ENCODE data around the gene PDE10A.
"Not testable (repeated sequence)": the region's sequence is repeated elsewhere in the genome, so short reads cannot be mapped to it uniquely, and the experiment has no call there.

Gene PDE10A

GRCh38 chr6:165514621-165515020 lies 148.4 kb downstream of the PDE10A start:
- Histone ChIP-seq H3K4me1 (ENCODE audit: insufficient read depth, insufficient read length) (no peaks in the 10 kb centered on the region), H3K27me3 (ENCODE audit: insufficient read depth, insufficient read length) (no peaks in the 10 kb centered on the region), H3K9me3 (ENCODE audit: insufficient read depth, low read length) (no peaks in the 10 kb centered on the region), H3K36me3 (ENCODE audit: insufficient read depth, insufficient read length, low read length) (no peaks in the 10 kb centered on the region), H3K4me3 (ENCODE audit: insufficient read length, low read depth) (no peak overlapping the region), H3K9ac (ENCODE audit: insufficient read length, low read depth) (no peak overlapping the region)
- TF ChIP-seq ZNF274 (IDR thresholded peaks at IDR 0.05; ENCODE audit: low read depth, low read length), result no peak
- no peak for TF ChIP-seq YY1 (IDR thresholded peaks at IDR 0.05; ENCODE audit: insufficient read depth, insufficient read length)
- no peak for TF ChIP-seq SUZ12 (IDR thresholded peaks at IDR 0.05; ENCODE audit: extremely low read depth, insufficient read depth, insufficient read length)
- DNase-seq (ENCODE audit: low read depth, low spot score), result no peak

GRCh38 chr6:165511807-165512206 lies 151.2 kb downstream of the PDE10A start:
- Histone ChIP-seq H3K36me3 (ENCODE audit: insufficient read depth, insufficient read length, low read length) (no peaks in the 10 kb centered on the region), H3K9ac (ENCODE audit: insufficient read length, low read depth) (no peak overlapping the region), H3K4me1 (ENCODE audit: insufficient read depth, insufficient read length) (no peaks in the 10 kb centered on the region), H3K9me3 (ENCODE audit: insufficient read depth, low read length) (no peaks in the 10 kb centered on the region), H3K4me3 (ENCODE audit: insufficient read length, low read depth) (no peak overlapping the region), H3K27me3 (ENCODE audit: insufficient read depth, insufficient read length) (no peaks in the 10 kb centered on the region)
- TF ChIP-seq SUZ12 (IDR thresholded peaks at IDR 0.05; ENCODE audit: extremely low read depth, insufficient read depth, insufficient read length), result no peak
- TF ChIP-seq ZNF274 (IDR thresholded peaks at IDR 0.05; ENCODE audit: low read depth, low read length), result no peak
- no peak for TF ChIP-seq YY1 (IDR thresholded peaks at IDR 0.05; ENCODE audit: insufficient read depth, insufficient read length)
- DNase-seq (ENCODE audit: low read depth, low spot score), result no peak

- H3K9me3 ChIP-seq (ENCODE audit: insufficient read depth, low read length), result no peaks in the 10 kb centered on the region
- no peaks in the 10 kb centered on the region for H3K36me3 ChIP-seq (ENCODE audit: insufficient read depth, insufficient read length, low read length)
- no peaks in the 10 kb centered on the region for H3K27me3 ChIP-seq (ENCODE audit: insufficient read depth, insufficient read length)
- H3K9ac ChIP-seq (ENCODE audit: insufficient read length, low read depth), result no peak overlapping the region
- no peaks in the 10 kb centered on the region for H3K4me1 ChIP-seq (ENCODE audit: insufficient read depth, insufficient read length)
- TF ChIP-seq ZNF274 (IDR thresholded peaks at IDR 0.05; ENCODE audit: low read depth, low read length), result no peak
- no peak for TF ChIP-seq SUZ12 (IDR thresholded peaks at IDR 0.05; ENCODE audit: extremely low read depth, insufficient read depth, insufficient read length)
- TF ChIP-seq YY1 (IDR thresholded peaks at IDR 0.05; ENCODE audit: insufficient read depth, insufficient read length), result no peak
- no peak overlapping the region for H3K4me3 ChIP-seq (ENCODE audit: insufficient read length, low read depth)
- no peak for DNase-seq (ENCODE audit: low read depth, low spot score)
Observed at GRCh38 chr6:165508321-165508869, 154.6 kb downstream of the PDE10A start.

- H3K36me3 ChIP-seq (ENCODE audit: insufficient read depth, insufficient read length, low read length), result no peaks in the 10 kb centered on the region
- no peaks in the 10 kb centered on the region for H3K9me3 ChIP-seq (ENCODE audit: insufficient read depth, low read length)
- DNase-seq (ENCODE audit: low read depth, low spot score), result no peak
- H3K4me1 ChIP-seq (ENCODE audit: insufficient read depth, insufficient read length), result no peaks in the 10 kb centered on the region
- no peak for TF ChIP-seq ZNF274 (IDR thresholded peaks at IDR 0.05; ENCODE audit: low read depth, low read length)
- no peak for TF ChIP-seq YY1 (IDR thresholded peaks at IDR 0.05; ENCODE audit: insufficient read depth, insufficient read length)
- TF ChIP-seq SUZ12 (IDR thresholded peaks at IDR 0.05; ENCODE audit: extremely low read depth, insufficient read depth, insufficient read length), result no peak
- no peak overlapping the region for H3K4me3 ChIP-seq (ENCODE audit: insufficient read length, low read depth)
- no peaks in the 10 kb centered on the region for H3K27me3 ChIP-seq (ENCODE audit: insufficient read depth, insufficient read length)
- no peak overlapping the region for H3K9ac ChIP-seq (ENCODE audit: insufficient read length, low read depth)
Observed at GRCh38 chr6:165506657-165507056, 156.4 kb downstream of the PDE10A start.

GRCh38 chr6:165500214-165500907 lies 162.7 kb downstream of the PDE10A start:
- DNase-seq (ENCODE audit: low read depth, low spot score); H3K9ac ChIP-seq (ENCODE audit: insufficient read length, low read depth); H3K27me3 ChIP-seq (ENCODE audit: insufficient read depth, insufficient read length); H3K36me3 ChIP-seq (ENCODE audit: insufficient read depth, insufficient read length, low read length); H3K4me3 ChIP-seq (ENCODE audit: insufficient read length, low read depth); H3K9me3 ChIP-seq (ENCODE audit: insufficient read depth, low read length); H3K4me1 ChIP-seq (ENCODE audit: insufficient read depth, insufficient read length): not testable (repeated sequence)

- Histone ChIP-seq H3K36me3 (ENCODE audit: insufficient read depth, insufficient read length, low read length) (no peaks in the 10 kb centered on the region), H3K27me3 (ENCODE audit: insufficient read depth, insufficient read length) (no peaks in the 10 kb centered on the region), H3K4me3 (ENCODE audit: insufficient read length, low read depth) (no peak overlapping the region), H3K9me3 (ENCODE audit: insufficient read depth, low read length) (no peaks in the 10 kb centered on the region), H3K4me1 (ENCODE audit: insufficient read depth, insufficient read length) (no peaks in the 10 kb centered on the region), H3K9ac (ENCODE audit: insufficient read length, low read depth) (no peak overlapping the region)
- no peak for TF ChIP-seq SUZ12 (IDR thresholded peaks at IDR 0.05; ENCODE audit: extremely low read depth, insufficient read depth, insufficient read length)
- no peak for TF ChIP-seq YY1 (IDR thresholded peaks at IDR 0.05; ENCODE audit: insufficient read depth, insufficient read length)
- TF ChIP-seq ZNF274 (IDR thresholded peaks at IDR 0.05; ENCODE audit: low read depth, low read length), result no peak
- no peak for DNase-seq (ENCODE audit: low read depth, low spot score)
Observed at GRCh38 chr6:165497472-165497871, 165.6 kb downstream of the PDE10A start.

GRCh38 chr6:165488624-165489295 lies 174.3 kb downstream of the PDE10A start:
- Histone ChIP-seq H3K4me1 (ENCODE audit: insufficient read depth, insufficient read length) (no peaks in the 10 kb centered on the region), H3K27me3 (ENCODE audit: insufficient read depth, insufficient read length) (no peaks in the 10 kb centered on the region), H3K9me3 (ENCODE audit: insufficient read depth, low read length) (no peaks in the 10 kb centered on the region; the same call in 1 of the 2 replicates), H3K4me3 (ENCODE audit: insufficient read length, low read depth) (no peak overlapping the region), H3K9ac (ENCODE audit: insufficient read length, low read depth) (no peak overlapping the region), H3K36me3 (ENCODE audit: insufficient read depth, insufficient read length, low read length) (no peaks in the 10 kb centered on the region)
- no peak for DNase-seq (ENCODE audit: low read depth, low spot score)
- TF ChIP-seq ZNF274 (IDR thresholded peaks at IDR 0.05; ENCODE audit: low read depth, low read length) (no peak), SUZ12 (IDR thresholded peaks at IDR 0.05; ENCODE audit: extremely low read depth, insufficient read depth, insufficient read length) (no peak), YY1 (IDR thresholded peaks at IDR 0.05; ENCODE audit: insufficient read depth, insufficient read length) (no peak)

Measured in NT2/D1 (cell line).